Measurements from ENCODE around the gene TMEM145.

DNA sequence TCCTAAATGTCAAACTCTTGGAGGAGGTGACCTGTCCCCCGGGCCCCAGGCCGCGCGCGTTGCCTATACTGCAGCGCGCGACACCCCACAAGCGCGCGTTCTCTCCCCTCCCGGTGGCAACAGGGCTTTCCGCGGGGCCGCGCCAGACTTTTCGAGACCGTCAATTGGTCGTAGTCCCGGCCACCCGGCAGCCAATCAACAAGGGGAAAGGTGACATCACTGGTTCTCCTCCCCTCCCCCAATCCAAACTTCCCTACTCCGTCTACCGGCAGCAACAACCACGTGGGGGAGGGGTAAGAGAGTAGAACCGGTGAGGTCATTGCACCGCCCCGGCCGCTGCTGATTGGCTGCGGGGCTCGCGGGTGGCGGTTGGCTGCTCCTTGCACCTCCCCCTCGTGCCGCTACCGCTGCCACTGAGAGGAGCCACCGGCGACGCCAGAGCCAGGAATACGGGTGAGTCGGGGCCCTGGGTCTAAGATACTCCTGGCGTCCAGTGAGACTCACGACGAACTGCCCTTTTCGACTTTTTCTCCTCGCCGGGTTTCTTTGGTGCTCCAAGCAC, 44.9 kb upstream of the TMEM145 start:
- TF ChIP-seq, protein P1, sequence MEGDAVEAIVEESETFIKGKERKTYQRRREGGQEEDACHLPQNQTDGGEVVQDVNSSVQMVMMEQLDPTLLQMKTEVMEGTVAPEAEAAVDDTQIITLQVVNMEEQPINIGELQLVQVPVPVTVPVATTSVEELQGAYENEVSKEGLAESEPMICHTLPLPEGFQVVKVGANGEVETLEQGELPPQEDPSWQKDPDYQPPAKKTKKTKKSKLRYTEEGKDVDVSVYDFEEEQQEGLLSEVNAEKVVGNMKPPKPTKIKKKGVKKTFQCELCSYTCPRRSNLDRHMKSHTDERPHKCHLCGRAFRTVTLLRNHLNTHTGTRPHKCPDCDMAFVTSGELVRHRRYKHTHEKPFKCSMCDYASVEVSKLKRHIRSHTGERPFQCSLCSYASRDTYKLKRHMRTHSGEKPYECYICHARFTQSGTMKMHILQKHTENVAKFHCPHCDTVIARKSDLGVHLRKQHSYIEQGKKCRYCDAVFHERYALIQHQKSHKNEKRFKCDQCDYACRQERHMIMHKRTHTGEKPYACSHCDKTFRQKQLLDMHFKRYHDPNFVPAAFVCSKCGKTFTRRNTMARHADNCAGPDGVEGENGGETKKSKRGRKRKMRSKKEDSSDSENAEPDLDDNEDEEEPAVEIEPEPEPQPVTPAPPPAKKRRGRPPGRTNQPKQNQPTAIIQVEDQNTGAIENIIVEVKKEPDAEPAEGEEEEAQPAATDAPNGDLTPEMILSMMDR (conservative IDR thresholded peaks at IDR 0.05; ENCODE audit: low read depth, low read length) = no peak
- TF ChIP-seq EZH2 (IDR thresholded peaks at IDR 0.05; ENCODE audit: borderline replicate concordance, low read depth, low read length, poor library complexity, severe bottlenecking) = no peak

Measured in A673 (cell line).